Body of pancreas (tissue), 4 donors: ENCODE measurements around the gene SBNO2.

Experiments
- POLR2A ChIP-seq, 3 donors: fragments of 450-650 bp; IDR thresholded peaks; one replicate each; pipeline ENCODE4 v1.6.1; 2016; ENCODE audit warnings: antibody characterized with exemption in 3 of 3, mild to moderate bottlenecking in 2 of 3
- TF ChIP-seq, protein P1 (sequence below), 7 experiments: fragments of 450-650 bp in 4 of 7; fragments of 200-600 bp in 3 of 7; sonication (generic) in 3 of 7; IDR thresholded peaks; one replicate each; pipeline ENCODE4 v1.5.1; 2016 to 2019; ENCODE audit warnings: antibody characterized with exemption in 7 of 7

DNA sequence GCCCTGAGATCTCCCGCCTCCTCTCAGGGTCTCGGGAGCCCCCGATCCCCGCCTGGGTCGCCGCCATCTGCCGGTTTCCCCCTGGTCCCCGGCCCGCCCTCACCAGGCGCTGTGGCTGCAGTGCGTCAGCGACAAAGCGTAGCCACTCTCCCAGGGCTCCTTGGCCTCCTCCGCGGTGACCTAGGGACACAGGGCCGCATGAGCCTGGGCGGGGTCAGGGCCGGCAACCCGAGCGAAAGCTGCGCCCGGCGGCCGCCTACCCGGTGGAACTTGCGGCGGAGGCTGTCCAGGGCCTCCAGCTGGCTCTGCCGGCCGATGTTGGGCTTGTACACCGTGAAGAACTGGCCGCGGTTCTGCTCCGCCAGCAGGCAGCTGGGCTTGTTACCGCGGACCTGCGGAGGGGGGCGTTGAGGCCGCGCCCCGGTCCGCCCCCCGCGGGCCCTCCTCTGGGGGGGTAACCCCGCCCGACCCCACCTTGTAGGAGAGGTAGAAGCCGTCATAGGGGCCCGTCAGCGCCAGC, 65.0 kb downstream of the SBNO2 start:
- TF ChIP-seq, protein P1, sequence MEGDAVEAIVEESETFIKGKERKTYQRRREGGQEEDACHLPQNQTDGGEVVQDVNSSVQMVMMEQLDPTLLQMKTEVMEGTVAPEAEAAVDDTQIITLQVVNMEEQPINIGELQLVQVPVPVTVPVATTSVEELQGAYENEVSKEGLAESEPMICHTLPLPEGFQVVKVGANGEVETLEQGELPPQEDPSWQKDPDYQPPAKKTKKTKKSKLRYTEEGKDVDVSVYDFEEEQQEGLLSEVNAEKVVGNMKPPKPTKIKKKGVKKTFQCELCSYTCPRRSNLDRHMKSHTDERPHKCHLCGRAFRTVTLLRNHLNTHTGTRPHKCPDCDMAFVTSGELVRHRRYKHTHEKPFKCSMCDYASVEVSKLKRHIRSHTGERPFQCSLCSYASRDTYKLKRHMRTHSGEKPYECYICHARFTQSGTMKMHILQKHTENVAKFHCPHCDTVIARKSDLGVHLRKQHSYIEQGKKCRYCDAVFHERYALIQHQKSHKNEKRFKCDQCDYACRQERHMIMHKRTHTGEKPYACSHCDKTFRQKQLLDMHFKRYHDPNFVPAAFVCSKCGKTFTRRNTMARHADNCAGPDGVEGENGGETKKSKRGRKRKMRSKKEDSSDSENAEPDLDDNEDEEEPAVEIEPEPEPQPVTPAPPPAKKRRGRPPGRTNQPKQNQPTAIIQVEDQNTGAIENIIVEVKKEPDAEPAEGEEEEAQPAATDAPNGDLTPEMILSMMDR (IDR thresholded peaks at IDR 0.05) = no peak
- no peak for TF ChIP-seq POLR2A (IDR thresholded peaks at IDR 0.05)
